Measurements from ENCODE around the gene SLC6A3. TPM values are rescaled to one million over a fixed set of nuclear protein-coding genes. Genes with fewer than 3 reads are reported as not detected.

Gene SLC6A3
- total and polyA plus RNA-seq, 2 of the 13 experiments (the other 11 are each of a cell fraction or from before 2014, with no cell fraction given) = 0.01 TPM; not detected in 1

- TF ChIP-seq ZNF407 (CRISPR knock-in tag; IDR thresholded peaks at IDR 0.05; ENCODE audit: not compliant biosample characterization) (no peak), STAT5B (CRISPR knock-in tag; IDR thresholded peaks at IDR 0.05) (no peak), MIER3 (CRISPR knock-in tag; IDR thresholded peaks at IDR 0.05; ENCODE audit: borderline replicate concordance) (no peak), ZNF253 (CRISPR knock-in tag; IDR thresholded peaks at IDR 0.05; ENCODE audit: borderline replicate concordance) (no peak), SMARCE1 (IDR thresholded peaks at IDR 0.05; ENCODE audit: borderline replicate concordance) (no peak), NKX3-1 (CRISPR knock-in tag; IDR thresholded peaks at IDR 0.05) (no peak), ZBTB14 (CRISPR knock-in tag; IDR thresholded peaks at IDR 0.05) (no peak), ZSCAN12 (CRISPR knock-in tag; IDR thresholded peaks at IDR 0.05) (no peak), REXO4 (CRISPR knock-in tag; IDR thresholded peaks at IDR 0.05; ENCODE audit: borderline replicate concordance) (no peak), XRCC5 (optimal IDR thresholded peaks at IDR 0.05; ENCODE audit: low read length) (no peak), ZNF576 (CRISPR knock-in tag; IDR thresholded peaks at IDR 0.05) (no peak), ZSCAN9 (CRISPR knock-in tag; IDR thresholded peaks at IDR 0.05; ENCODE audit: borderline replicate concordance) (no peak), ARHGAP35 (CRISPR knock-in tag; IDR thresholded peaks at IDR 0.05; ENCODE audit: borderline replicate concordance) (no peak), NCOA1 (CRISPR knock-in tag; IDR thresholded peaks at IDR 0.05) (no peak), ZNF12 (CRISPR knock-in tag; IDR thresholded peaks at IDR 0.05) (no peak), CENPBD1 (CRISPR knock-in tag; IDR thresholded peaks at IDR 0.05; ENCODE audit: borderline replicate concordance, low read depth) (no peak)
These were observed 43.6 kb downstream of the SLC6A3 start (continued) for GRCh38 chr5:1401536-1402138.
